ENCODE results near the gene FAM47E.

FAM47E gene

DNA sequence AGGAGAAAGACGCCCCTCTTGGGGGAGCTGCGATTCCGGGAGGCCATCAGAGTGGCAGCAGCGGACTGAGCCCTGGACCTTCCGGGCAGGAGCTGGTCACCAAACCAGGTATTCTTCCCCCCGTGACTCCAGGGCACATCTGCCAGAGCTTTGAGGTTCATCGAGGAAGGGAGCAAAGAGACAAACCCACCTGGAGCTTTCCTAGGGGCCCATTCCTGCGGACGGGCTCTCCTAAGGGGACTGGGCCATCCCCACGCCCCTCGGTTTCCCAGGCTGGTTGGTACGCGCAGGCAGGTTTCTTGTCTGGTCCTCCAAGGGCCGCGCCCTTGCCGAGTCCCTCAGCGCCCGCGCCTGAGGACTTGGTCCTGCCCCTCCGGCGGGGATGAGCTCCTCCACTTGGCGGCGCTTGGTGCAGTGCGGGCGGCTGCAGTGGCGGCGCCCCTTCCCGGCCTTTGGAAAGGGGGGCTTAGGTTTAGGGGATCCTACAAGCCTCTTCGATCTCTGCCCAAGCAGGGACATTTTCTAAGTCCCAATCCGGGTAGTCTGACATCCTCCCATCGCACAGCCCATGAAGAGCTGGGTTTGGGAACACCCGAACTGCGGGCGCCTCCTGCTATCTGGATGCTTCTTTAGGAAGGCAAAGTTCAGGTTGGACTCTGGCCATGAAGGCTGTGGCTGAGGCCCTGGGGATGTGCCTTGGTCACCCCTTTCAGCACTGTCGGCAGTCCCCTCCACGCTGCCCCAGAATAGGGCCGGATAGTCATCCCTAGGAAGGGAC, 55.5 kb downstream of the FAM47E start:
- TF ChIP-seq NFIC (IDR thresholded peaks at IDR 0.05) (no peak), MAX (IDR thresholded peaks at IDR 0.05) (no peak), CEBPB (IDR thresholded peaks at IDR 0.05) (no peak), TCF12 (IDR thresholded peaks at IDR 0.05; ENCODE audit: low read depth) (no peak), RAD21 (IDR thresholded peaks at IDR 0.05; ENCODE audit: low read depth) (peak; percentile 35)

- TF ChIP-seq TCF12 (IDR thresholded peaks at IDR 0.05; ENCODE audit: low read depth) (no peak), EP300 (IDR thresholded peaks at IDR 0.05; ENCODE audit: borderline replicate concordance) (no peak)
Measured at GRCh38 chr4:76307660-76308014, 56.1 kb downstream of the FAM47E start.

- TF ChIP-seq USF1 (IDR thresholded peaks at IDR 0.05): no peak
- TF ChIP-seq NFIC (IDR thresholded peaks at IDR 0.05): peak; percentile 47
- no peak for TF ChIP-seq MAX (IDR thresholded peaks at IDR 0.05)
- TF ChIP-seq TEAD4 (IDR thresholded peaks at IDR 0.05): no peak
- TF ChIP-seq FOXM1 (IDR thresholded peaks at IDR 0.05; ENCODE audit: borderline replicate concordance, low read depth): no peak
- no peak for TF ChIP-seq EP300 (IDR thresholded peaks at IDR 0.05; ENCODE audit: borderline replicate concordance)
Measured at GRCh38 chr4:76308548-76308947, 57.0 kb downstream of the FAM47E start.

- no peak for TF ChIP-seq CEBPB (IDR thresholded peaks at IDR 0.05)
- TF ChIP-seq NFIC (IDR thresholded peaks at IDR 0.05): no peak
- no peak for TF ChIP-seq FOXM1 (IDR thresholded peaks at IDR 0.05; ENCODE audit: borderline replicate concordance, low read depth)
Measured at GRCh38 chr4:76309939-76310550, 58.5 kb downstream of the FAM47E start.

GRCh38 chr4:76310683-76311082, 59.2 kb downstream of the FAM47E start:
- TF ChIP-seq USF1 (IDR thresholded peaks at IDR 0.05) (no peak), NFIC (IDR thresholded peaks at IDR 0.05) (no peak), YY1 (IDR thresholded peaks at IDR 0.05; ENCODE audit: low read depth) (no peak), MAX (IDR thresholded peaks at IDR 0.05) (no peak)

- peak; percentile 52 for TF ChIP-seq CEBPB (IDR thresholded peaks at IDR 0.05)
- TF ChIP-seq TCF12 (IDR thresholded peaks at IDR 0.05; ENCODE audit: low read depth): no peak
Measured at GRCh38 chr4:76311896-76312331, 60.4 kb downstream of the FAM47E start.

DNA sequence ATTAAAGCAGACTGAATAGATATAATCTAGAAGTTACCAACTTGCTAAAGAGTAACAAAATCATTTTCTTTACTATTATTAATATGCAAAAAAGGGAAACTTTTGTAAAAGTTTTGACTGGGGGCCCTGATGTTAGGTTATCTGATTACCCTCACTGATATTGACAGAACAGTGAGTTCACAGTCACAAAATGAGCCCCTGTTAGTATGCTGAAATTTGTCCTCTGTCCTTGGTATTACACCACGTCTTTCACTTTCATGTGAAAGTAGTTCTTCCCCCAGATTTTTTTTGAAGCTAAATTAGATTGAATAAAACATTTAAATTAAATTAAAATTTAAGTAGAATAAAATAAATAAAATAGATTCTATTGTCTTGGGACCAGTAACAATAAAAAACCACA, 60.9 kb downstream of the FAM47E start:
- TF ChIP-seq CEBPB (IDR thresholded peaks at IDR 0.05): no peak
- TF ChIP-seq TEAD4 (IDR thresholded peaks at IDR 0.05): no peak
- no peak for TF ChIP-seq EP300 (IDR thresholded peaks at IDR 0.05; ENCODE audit: borderline replicate concordance)
- no peak for TF ChIP-seq EGR1 (IDR thresholded peaks at IDR 0.05)
- TF ChIP-seq YY1 (IDR thresholded peaks at IDR 0.05; ENCODE audit: low read depth): no peak
- TF ChIP-seq TAF1 (IDR thresholded peaks at IDR 0.05; ENCODE audit: low read depth): no peak
- no peak for TF ChIP-seq FOXM1 (IDR thresholded peaks at IDR 0.05; ENCODE audit: borderline replicate concordance, low read depth)
- no peak for TF ChIP-seq RAD21 (IDR thresholded peaks at IDR 0.05; ENCODE audit: low read depth)
- no peak for TF ChIP-seq TCF12 (IDR thresholded peaks at IDR 0.05; ENCODE audit: low read depth)
- TF ChIP-seq NFIC (IDR thresholded peaks at IDR 0.05): no peak
- TF ChIP-seq MAX (IDR thresholded peaks at IDR 0.05): no peak
- no peak for TF ChIP-seq USF1 (IDR thresholded peaks at IDR 0.05)

DNA sequence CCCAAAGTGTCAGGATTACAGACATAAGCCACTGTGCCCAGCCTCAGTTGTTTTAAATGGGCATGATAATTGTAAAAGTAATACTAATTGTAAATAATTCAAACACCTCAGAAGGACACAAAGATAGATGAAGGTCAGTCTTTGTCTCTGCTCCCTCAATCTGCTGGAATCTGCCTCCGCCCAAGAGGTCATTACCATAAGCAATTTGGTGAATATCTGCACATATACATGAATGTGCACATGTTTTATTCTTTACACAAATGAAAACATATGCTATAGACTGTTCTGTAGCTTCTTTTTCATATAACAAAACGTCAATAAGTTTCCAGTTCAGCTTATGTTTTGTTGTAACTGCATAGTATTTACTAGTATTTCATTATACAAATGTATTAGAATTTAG, 62.0 kb downstream of the FAM47E start:
- no peak for TF ChIP-seq NFIC (IDR thresholded peaks at IDR 0.05)
- TF ChIP-seq MAX (IDR thresholded peaks at IDR 0.05): no peak

- TF ChIP-seq CREB1 (IDR thresholded peaks at IDR 0.05; ENCODE audit: low read depth) (no peak), NFIC (IDR thresholded peaks at IDR 0.05) (no peak), EP300 (IDR thresholded peaks at IDR 0.05; ENCODE audit: borderline replicate concordance) (no peak), CEBPB (IDR thresholded peaks at IDR 0.05) (no peak), USF1 (IDR thresholded peaks at IDR 0.05) (no peak), ZBTB7A (IDR thresholded peaks at IDR 0.05; ENCODE audit: low read depth) (no peak), TCF12 (IDR thresholded peaks at IDR 0.05; ENCODE audit: low read depth) (no peak), TEAD4 (IDR thresholded peaks at IDR 0.05) (no peak), RAD21 (IDR thresholded peaks at IDR 0.05; ENCODE audit: low read depth) (no peak), FOXM1 (IDR thresholded peaks at IDR 0.05; ENCODE audit: borderline replicate concordance, low read depth) (no peak), MAX (IDR thresholded peaks at IDR 0.05) (no peak), REST (IDR thresholded peaks at IDR 0.05; ENCODE audit: low read depth) (no peak), EGR1 (IDR thresholded peaks at IDR 0.05) (no peak), TAF1 (IDR thresholded peaks at IDR 0.05; ENCODE audit: low read depth) (no peak), YY1 (IDR thresholded peaks at IDR 0.05; ENCODE audit: low read depth) (no peak)
Measured at GRCh38 chr4:76315267-76315918, 63.9 kb downstream of the FAM47E start.
